NCI-H2196 (cell line): Measurements from ENCODE around the gene HS3ST4.

ENCODE experiments used
- DNase-seq: peaks from one replicate; lab custom pipeline; 2025; ENCODE audit not compliant: unreplicated experiment; lab: John Stamatoyannopoulos, UW

The HS3ST4 gene

GRCh38 chr16:25888868-25889267 lies 197.1 kb downstream of the HS3ST4 start:
- no peak for DNase-seq

GRCh38 chr16:25893332-25893731 lies 201.6 kb downstream of the HS3ST4 start:
- DNase-seq, result no peak

GRCh38 chr16:25894093-25894492 lies 202.3 kb downstream of the HS3ST4 start:
- DNase-seq, result no peak

- DNase-seq, result no peak
Observed at GRCh38 chr16:25895380-25895779, 203.6 kb downstream of the HS3ST4 start.

- no peak for DNase-seq
Observed at GRCh38 chr16:25896411-25896810, 204.7 kb downstream of the HS3ST4 start.

GRCh38 chr16:25897702-25898101 lies 205.9 kb downstream of the HS3ST4 start:
- no peak for DNase-seq

GRCh38 chr16:25905810-25906209 lies 214.1 kb downstream of the HS3ST4 start:
- DNase-seq, result no peak

- DNase-seq, result no peak
Observed at GRCh38 chr16:25910971-25911370, 219.2 kb downstream of the HS3ST4 start.

GRCh38 chr16:25912321-25912720 lies 220.6 kb downstream of the HS3ST4 start:
- DNase-seq, result no peak

GRCh38 chr16:25914357-25914962 lies 222.7 kb downstream of the HS3ST4 start:
- DNase-seq, result no peak

GRCh38 chr16:25916037-25916436 lies 224.3 kb downstream of the HS3ST4 start:
- no peak for DNase-seq

GRCh38 chr16:25922438-25922837 lies 230.7 kb downstream of the HS3ST4 start:
- DNase-seq, result no peak

- no peak for DNase-seq
Observed at GRCh38 chr16:25925421-25925820, 233.7 kb downstream of the HS3ST4 start.

- DNase-seq, result no peak
Observed at GRCh38 chr16:25931473-25932035, 239.8 kb downstream of the HS3ST4 start.

GRCh38 chr16:25941800-25942499 lies 250.2 kb downstream of the HS3ST4 start:
- DNase-seq, result no peak

- DNase-seq, result no peak
Observed at GRCh38 chr16:25950586-25951281, 259.0 kb downstream of the HS3ST4 start.

- DNase-seq, result no peak
Observed at GRCh38 chr16:25951999-25952398, 260.2 kb downstream of the HS3ST4 start.

GRCh38 chr16:25952983-25953382 lies 261.2 kb downstream of the HS3ST4 start:
- no peak for DNase-seq

GRCh38 chr16:25957707-25958106 lies 265.9 kb downstream of the HS3ST4 start:
- DNase-seq, result no peak

GRCh38 chr16:25959221-25959620 lies 267.5 kb downstream of the HS3ST4 start:
- DNase-seq, result no peak

GRCh38 chr16:25966172-25967097 lies 274.7 kb downstream of the HS3ST4 start:
- DNase-seq, result no peak
